ENCODE measurements around the gene XRRA1.

XRRA1 gene

DNA sequence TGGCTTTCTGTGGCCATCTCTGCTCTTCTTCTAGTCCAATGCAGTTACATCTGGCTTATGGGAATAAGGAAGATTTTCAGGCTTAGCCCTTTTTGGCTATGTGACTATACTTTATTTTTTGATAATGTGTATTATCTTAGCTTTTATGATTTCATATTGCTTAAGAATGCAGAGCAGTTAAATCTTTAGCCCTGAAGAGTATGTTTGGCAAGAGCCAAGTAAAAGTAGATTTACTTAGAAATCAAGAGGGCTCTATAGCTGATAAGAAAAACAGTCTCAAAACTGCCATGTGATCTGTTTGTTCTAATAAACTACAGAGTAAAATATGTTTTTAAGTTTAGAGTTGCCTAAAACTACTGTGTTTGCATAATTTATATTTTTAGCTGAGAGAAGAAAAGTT, 139.1 kb downstream of the XRRA1 start:
- no peak for TF ChIP-seq ZNF274 (IDR thresholded peaks at IDR 0.05; ENCODE audit: low read depth, low read length)
- H3K4me3 ChIP-seq (ENCODE audit: low read length): no peak overlapping the region

DNA sequence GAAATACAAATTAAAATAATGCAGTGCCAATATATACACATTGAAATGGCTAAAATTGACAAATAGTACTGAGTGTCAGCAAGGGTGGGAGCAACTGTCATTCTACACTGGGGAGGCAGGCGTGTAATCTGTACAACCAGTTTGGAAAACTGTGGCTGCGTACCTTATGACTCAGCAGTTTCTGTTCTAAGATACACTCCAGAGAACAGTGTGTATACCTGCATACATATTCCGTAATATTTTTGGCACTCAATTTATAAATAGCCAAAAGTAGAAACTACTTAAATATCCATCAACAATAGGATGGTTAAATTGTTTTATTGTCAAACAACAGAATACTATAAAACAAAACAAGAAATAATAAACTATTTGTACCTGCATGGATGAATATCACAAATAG, 142.6 kb downstream of the XRRA1 start:
- no peak overlapping the region for H3K4me3 ChIP-seq (ENCODE audit: low read length)
- no peak for TF ChIP-seq ZNF274 (IDR thresholded peaks at IDR 0.05; ENCODE audit: low read depth, low read length)

GRCh38 chr11:74791333-74792100, 157.4 kb downstream of the XRRA1 start:
- TF ChIP-seq ZNF274 (IDR thresholded peaks at IDR 0.05; ENCODE audit: low read depth, low read length): no peak
- no peak overlapping the region for H3K4me3 ChIP-seq (ENCODE audit: low read length)

Measured in GM08714 (cell line).